ENCODE results near the gene ZNF316.

The ZNF316 gene

DNA sequence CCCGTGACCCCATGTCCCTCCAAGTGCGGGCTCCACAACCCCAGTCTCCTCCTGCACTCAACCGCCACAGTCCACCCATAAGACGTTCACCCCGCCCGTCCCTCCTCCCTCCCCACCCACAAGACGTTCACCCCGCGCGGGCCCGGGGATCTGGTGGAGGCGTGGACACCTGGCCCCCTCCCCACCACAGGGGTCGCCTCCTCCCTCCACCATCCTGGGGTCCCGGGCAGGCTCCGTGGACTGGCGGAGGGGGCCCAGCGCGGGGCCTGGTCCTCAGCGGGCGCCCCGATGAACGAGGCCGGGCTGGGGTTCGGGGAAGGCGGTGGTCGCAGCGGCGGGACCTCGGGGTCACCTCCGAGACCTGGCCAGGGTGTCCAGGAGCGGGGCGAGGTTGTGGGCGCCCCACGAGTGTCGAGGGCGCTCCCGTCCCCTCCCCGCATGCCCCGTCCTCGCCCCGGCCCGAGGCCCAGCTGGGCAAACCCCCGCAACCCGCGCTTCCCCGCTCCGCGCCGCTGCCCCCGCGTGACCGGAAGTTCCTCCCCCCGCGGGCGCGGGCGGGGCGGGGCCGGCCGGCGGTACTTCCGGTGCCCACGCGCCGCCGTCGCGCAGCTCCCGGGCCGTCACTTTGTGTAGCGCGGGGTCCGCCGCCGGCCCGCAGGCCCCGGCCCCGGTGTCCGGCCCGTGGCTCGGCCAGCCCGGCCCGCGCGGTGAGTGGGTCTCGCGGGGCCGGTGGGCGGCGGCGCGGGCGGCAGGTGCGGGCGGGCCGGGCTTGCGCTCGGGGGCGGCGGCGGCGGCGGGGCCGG lies at the start of gene ZNF316:
TSS of gene ZNF316 (plus strand) at position 578 of the 803 bp plus-strand sequence. CDS start 5,092 bp downstream, outside the sequence.
- in situ Hi-C loops (cut with MboI; ENCODE audit: low sequenced_read_pairs), result no loop called here

GRCh38 chr7:6588566-6588965 lies 48.6 kb upstream of the ZNF316 start:
- in situ Hi-C loops (cut with MboI; ENCODE audit: low sequenced_read_pairs), result no loop called here

DNA sequence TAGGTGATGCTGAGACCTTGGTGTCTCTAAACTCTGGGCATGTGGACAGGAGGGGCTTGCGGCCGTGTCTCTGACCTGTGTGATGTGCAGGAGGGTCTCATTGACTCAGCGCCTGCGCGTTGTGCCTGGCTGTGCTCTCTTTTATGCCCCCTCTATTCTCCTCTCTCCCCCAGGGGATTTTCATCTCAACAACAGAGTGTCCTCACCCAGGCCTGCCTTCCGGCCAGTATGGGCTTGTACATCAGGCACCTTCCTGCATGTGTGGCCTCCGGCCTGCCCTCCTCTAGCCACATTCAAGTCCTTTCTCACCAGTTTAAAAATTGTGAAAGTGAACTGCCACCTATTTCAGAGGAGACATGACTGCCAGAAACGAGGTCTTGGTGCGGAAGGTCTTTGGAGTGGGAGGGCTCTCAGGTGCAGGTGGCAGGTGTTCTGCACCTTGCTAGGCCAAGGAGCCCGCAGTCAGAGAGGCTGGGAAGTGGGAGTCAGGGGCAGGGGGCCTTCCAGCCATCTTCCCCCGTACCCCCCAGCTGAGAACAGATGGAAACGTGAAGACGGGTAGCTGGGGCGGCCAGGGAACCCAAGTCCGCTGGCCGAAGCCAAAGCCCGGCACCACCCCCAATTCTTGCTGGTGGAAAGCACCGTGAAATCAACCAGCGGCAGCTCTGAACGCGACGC lies 47.8 kb upstream of the ZNF316 start:
- in situ Hi-C loops (cut with MboI; ENCODE audit: low sequenced_read_pairs), result no loop called here

DNA sequence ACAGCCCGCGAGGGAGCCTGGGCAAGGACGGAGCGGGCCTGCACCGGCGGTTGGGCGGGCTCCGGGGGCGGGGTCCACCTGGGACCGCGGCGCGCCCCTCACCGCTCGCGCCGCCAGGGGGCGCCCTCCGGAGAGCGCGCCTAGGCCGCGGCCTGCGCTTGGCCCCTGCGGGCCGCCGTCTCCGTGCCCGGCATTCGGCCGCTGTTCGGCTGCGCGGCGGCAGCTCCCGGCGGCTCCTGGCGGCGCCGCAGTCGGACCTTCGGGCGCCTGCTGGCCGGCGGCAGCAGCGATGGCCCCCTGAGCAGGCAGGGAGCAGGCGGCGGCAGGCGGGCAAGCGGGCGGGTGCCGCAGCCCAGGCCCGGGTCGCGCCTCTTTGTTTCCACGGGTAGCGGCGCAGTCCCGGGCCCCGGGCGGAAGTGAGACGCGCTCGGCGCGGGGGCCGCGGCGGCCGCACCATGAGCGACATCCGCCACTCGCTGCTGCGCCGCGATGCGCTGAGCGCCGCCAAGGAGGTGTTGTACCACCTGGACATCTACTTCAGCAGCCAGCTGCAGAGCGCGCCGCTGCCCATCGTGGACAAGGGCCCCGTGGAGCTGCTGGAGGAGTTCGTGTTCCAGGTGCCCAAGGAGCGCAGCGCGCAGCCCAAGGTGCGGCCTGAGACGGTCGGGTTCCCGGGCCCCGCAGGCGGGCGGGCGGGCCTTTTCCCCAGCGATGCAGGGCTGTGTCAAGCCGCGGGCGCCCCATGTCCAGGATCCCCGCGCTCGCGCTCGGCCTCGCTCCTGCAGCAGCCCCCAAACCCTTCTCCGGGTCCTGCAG lies 47.1 kb upstream of the ZNF316 start, which contains the start of gene INTS15:
TSS of gene INTS15 (plus strand) at position 193 of the 816 bp plus-strand sequence. CDS start at position 456, 263 bp downstream.
- in situ Hi-C loops (cut with MboI; ENCODE audit: low sequenced_read_pairs), result no loop called here

GRCh38 chr7:6590645-6591110 lies 46.4 kb upstream of the ZNF316 start:
- in situ Hi-C loops (cut with MboI; ENCODE audit: low sequenced_read_pairs), result no loop called here

DNA sequence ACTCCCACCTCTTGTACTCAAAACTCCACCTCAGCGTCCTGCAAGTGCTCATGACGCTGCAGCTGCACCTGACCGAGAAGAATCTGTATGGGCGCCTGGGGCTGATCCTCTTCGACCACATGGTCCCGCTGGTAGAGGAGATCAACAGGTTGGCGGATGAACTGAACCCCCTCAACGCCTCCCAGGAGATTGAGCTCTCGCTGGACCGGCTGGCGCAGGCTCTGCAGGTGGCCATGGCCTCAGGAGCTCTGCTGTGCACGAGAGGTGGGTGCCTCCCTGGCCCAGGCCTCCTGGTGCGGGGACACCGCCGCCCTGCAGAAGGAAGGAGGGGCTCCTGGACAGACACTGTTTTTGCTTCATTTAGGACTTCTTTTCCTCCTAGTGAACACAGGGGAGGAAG lies 37.0 kb upstream of the ZNF316 start:
- in situ Hi-C loops (cut with MboI; ENCODE audit: low sequenced_read_pairs), result no loop called here

DNA sequence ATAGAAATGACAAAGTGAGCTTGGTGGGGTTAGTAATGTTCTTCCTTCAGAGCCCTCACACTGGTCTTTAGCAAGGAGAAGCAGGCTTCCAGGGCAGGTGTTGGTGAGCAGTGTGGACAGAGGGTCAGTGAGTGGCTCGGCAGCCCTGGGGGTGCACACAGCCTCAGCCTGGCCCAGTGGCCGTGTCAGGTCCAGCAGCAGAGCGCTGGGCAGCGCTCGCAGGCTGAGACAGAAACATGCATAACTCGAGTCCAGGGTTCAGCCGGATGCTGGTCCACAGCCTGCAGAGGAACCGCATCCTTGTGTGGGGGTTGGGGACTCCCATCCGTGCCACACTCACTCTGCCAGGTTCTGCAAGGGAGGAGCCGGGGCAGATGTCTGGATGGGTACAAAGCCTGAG lies 32.7 kb upstream of the ZNF316 start:
- in situ Hi-C loops (cut with MboI; ENCODE audit: low sequenced_read_pairs), result no loop called here

GRCh38 chr7:6606866-6607583 lies 30.1 kb upstream of the ZNF316 start:
- in situ Hi-C loops (cut with MboI; ENCODE audit: low sequenced_read_pairs), result no loop called here

DNA sequence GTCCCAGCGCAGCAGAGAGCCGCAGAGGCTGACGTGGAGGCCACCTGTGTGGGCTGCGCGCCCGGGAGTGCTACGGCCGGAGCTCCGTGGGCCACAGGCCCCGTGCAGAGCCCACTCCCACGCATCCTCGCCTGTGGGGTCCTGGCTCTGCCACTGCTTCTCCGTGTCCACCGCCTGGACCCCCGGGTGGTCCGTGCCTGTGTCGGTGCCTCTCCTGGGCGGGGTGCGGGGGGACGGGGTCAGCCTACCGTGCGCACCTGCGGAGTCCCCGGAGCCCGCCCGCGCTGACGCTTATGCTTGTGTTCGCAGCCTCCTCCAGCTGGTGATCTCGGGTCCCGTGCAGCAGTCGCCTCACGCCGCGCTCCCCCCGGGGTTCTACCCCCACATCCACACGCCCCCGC lies 29.5 kb upstream of the ZNF316 start:
- in situ Hi-C loops (cut with MboI; ENCODE audit: low sequenced_read_pairs), result no loop called here

- in situ Hi-C loops (cut with MboI; ENCODE audit: low sequenced_read_pairs), result no loop called here
These were observed 29.0 kb upstream of the ZNF316 start for GRCh38 chr7:6608081-6608480.

DNA sequence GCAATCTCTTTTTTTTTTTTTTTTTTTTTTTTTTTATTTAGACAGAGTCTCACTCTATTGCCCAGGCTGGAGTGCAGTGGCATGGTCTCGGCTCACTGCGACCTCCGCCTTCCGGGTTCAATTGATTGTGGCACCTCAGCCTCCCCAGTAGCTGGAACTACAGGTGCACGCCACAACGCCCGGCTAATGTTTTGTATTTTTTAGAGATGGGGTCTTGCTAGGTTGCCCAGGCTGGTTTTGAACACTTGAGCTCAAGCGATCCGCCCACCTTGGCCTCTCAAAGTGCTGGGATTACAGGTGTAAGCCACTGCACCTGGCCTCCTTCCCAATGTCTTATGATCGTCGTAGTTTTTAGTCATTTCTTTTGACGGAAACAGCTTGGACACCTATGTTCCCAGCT lies 28.3 kb upstream of the ZNF316 start:
- in situ Hi-C loops (cut with MboI; ENCODE audit: low sequenced_read_pairs), result no loop called here

- in situ Hi-C loops (cut with MboI; ENCODE audit: low sequenced_read_pairs), result no loop called here
These were observed 24.3 kb upstream of the ZNF316 start for GRCh38 chr7:6612819-6613218.

DNA sequence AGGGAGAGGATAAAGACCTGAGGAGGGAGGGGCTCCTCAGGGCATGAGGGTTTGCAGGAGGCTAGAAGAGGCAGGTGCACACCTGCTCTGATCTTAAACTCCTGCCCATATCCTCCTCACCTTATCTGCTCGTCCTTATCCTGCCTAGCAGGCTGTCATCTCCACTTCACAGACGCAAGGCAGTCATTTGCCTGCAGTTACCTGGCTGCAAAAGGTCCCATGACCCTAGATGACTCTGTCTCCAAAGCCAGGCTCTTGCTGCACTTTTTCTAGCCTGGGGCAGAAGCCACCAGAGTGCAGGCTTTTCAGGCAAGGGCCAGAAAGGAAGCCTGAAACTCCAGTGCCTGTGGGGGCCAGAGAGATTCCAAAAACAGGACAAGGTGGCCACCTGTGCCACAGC lies 23.4 kb upstream of the ZNF316 start:
- in situ Hi-C loops (cut with MboI; ENCODE audit: low sequenced_read_pairs), result no loop called here

- in situ Hi-C loops (cut with MboI; ENCODE audit: low sequenced_read_pairs), result no loop called here
These were observed 22.0 kb upstream of the ZNF316 start, which contains the start of gene ZNF853 for GRCh38 chr7:6614953-6615722. ZNF853 (plus strand) TSS chr7:6615610; CDS start chr7:6616175, 565 bp downstream.

DNA sequence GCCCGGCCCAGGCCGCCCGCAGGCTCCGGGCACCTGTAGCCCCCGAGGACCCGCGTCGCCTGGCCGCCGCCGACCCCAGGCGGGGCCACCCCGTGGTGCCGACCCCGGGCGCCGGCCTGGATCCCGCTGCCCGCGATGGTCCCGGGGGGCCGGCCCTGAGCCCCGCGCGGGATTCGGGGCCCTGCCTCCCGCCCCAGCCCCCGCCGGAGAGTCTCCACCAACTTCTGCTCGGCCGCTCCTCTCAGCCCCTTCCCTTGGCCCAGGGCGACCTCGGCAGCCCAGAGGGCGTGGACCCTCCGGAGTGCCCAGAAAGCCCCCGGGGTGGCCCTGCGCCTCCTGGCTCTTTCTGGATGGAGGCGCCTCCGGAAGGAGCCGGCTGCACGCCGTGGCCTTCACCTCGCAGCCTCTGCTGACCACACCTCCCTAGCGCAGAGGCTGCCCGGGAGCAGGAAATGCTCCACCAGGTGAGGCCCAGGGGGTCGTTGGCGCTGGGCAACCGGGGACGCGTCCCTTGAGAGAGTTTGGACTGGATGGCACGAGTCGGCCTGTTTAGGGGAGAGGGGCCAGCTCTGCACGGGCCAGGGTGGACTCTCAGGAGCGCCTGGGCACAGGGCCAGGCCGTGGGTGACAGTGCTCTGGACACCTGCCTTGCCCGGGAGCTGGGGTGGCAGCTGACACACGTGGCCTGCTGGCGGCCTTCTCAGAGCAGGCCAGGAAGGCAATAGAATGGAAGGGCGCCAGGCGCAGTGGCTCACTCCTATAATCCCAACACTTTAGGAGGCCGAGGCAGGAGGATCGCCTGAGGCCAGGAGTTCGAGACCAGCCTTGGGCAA lies 21.2 kb upstream of the ZNF316 start:
- in situ Hi-C loops (cut with MboI; ENCODE audit: low sequenced_read_pairs), result no loop called here

DNA sequence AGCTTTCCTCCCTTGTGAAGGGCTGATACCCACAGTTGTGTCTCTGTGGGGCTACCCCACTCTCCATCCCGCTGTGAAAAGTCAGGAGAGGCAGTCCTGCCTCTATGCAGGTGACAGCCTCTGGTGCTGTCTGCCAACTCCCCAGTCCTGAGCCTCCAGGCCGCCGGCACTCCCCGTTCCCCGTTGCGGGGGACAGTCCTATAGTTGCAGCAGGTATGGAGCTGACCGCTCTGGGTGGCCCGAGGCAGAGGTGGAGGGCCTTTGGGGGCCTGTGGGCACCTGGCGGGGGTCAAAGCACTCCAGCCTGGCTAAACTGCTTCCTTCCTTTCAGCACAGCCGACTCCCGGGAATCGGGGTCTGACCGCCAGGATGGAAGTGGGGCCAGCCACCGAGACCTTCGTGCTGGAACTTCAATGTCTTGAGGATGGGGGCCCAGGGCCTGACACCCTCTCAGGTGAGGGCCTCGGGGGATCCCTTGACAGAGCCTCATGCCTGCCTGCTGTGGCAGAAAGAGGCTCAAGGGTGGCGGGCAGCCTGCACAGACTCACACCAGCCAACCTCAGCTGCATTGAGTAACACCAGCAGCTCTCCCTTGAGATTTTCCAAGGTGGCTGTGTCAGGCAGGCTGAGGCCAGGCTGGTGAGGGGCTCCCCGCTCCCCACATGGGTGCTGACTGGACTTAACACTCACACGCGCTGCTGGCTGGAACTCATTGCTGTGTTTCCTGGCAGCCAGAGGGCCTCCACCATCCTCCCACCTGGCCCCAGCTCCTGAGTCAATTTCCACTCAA lies 20.1 kb upstream of the ZNF316 start:
- in situ Hi-C loops (cut with MboI; ENCODE audit: low sequenced_read_pairs), result no loop called here

DNA sequence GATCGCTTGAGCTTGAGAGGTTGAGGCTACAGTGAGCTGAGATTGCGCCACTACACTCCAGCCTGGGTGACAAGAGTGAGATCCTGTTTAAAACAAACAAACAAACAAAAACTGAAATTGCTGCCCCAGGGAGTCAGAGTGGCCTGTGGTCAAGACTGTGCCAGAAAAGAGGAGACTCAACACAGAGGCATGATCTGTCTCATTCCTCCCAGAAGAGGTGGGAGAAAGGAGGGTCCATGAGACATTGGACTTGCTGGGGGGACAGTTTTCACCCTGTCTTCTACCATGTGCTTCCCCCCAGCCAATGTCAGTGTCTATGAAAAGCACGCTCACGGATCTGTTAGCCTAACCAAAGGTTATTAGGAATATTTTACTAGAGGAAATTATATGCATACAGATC lies 18.5 kb upstream of the ZNF316 start:
- in situ Hi-C loops (cut with MboI; ENCODE audit: low sequenced_read_pairs), result no loop called here

- in situ Hi-C loops (cut with MboI; ENCODE audit: low sequenced_read_pairs), result no loop called here
These were observed 17.2 kb upstream of the ZNF316 start for GRCh38 chr7:6619961-6620360.

Data from hTERT RPE-1 (cell line).